Measurements from ENCODE around the gene ST6GALNAC3.

The ST6GALNAC3 gene

GRCh38 chr1:76291737-76292136 lies 217.2 kb downstream of the ST6GALNAC3 start:
- no peak overlapping the region for H3K27ac ChIP-seq
- no peak for TF ChIP-seq CTCF (conservative IDR thresholded peaks at IDR 0.05)

GRCh38 chr1:76292418-76293184 lies 218.1 kb downstream of the ST6GALNAC3 start:
- H3K27ac ChIP-seq, result no peak overlapping the region
- no peak for TF ChIP-seq CTCF (conservative IDR thresholded peaks at IDR 0.05)

GRCh38 chr1:76293831-76294230 lies 219.3 kb downstream of the ST6GALNAC3 start:
- TF ChIP-seq CTCF (conservative IDR thresholded peaks at IDR 0.05), result no peak
- H3K27ac ChIP-seq, result no peak overlapping the region

DNA sequence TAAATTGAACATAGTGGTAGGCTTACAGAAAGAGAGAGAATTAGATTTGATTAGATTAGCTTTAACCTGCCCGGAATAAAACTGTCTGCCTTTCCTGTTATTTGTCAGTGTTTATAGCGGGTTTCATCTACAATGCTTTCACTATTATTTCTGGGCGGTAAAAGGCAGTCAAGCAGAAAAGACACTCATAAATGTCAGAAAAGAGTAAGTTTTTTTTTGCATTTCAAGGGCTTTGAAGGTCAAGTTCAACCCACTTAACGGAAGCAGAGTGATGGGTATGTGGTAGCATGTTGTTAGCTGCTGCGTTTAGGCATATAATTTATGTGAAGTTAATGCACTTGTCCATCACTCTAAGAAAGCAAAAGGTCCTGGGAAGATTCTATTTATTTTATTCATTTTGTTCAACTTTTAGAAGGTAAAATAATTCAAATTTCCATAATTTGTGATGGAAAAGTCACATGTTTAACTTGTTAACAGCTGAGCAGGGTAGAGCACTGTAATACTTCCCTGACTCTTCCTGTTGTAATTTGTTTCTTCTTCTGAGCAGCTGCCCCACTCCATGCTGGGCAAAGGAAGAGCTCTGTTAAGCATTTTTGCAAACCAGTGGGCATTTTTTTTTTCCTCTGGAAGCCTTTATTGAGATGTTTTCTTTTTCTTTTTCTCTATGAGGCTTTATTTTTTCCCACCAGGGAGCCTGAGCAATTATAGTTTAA lies 220.1 kb downstream of the ST6GALNAC3 start:
- no peak overlapping the region for H3K27ac ChIP-seq
- TF ChIP-seq CTCF (conservative IDR thresholded peaks at IDR 0.05), result no peak

- TF ChIP-seq CTCF (conservative IDR thresholded peaks at IDR 0.05), result no peak
- no peak overlapping the region for H3K27ac ChIP-seq
Measured at GRCh38 chr1:76298399-76298798, 223.9 kb downstream of the ST6GALNAC3 start.

GRCh38 chr1:76299036-76299435 lies 224.5 kb downstream of the ST6GALNAC3 start:
- TF ChIP-seq CTCF (conservative IDR thresholded peaks at IDR 0.05), result no peak
- H3K27ac ChIP-seq, result no peak overlapping the region

DNA sequence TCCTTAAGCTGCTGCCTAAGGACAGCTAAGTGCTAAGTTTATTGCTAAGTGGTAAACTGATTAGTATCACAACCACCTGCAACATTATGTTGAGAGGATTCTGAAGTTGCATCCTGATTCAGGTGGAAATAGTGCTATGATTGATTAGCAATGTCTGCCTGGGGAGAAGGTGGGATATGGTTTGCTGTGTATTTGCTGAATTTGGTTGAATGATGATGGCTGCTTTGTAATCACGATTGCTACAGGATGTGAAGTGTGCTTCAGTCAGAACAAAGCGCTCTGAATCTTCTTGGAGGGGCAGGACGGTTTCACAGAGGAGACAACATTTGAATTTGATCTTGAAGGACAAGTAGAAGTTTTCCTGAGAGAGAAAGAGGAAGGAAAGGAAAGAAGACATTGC lies 226.0 kb downstream of the ST6GALNAC3 start:
- TF ChIP-seq CTCF (conservative IDR thresholded peaks at IDR 0.05), result no peak

More for the DNA sequence above, 226.0 kb downstream of the ST6GALNAC3 start:
- no peak overlapping the region for H3K27ac ChIP-seq

Measured in VCaP (cell line).